NCI-H2196 (cell line): ENCODE data around the gene SNTB2.

Experiments
- DNase-seq: peaks from one replicate; lab custom pipeline; 2025; ENCODE audit not compliant: unreplicated experiment; lab: John Stamatoyannopoulos, UW

Gene SNTB2

GRCh38 chr16:69338557-69339288, 151.8 kb downstream of the SNTB2 start:
- DNase-seq, result no peak

GRCh38 chr16:69339289-69340094, 152.5 kb downstream of the SNTB2 start, which contains the start of the genes COG8 and NIP7:
TSS of gene COG8 (minus strand) at chr16:69339564. CDS start at chr16:69339552, 12 bp downstream.
TSS of gene NIP7 (plus strand) at chr16:69339772. CDS start at chr16:69339830, 58 bp downstream.
- DNase-seq, result peak; percentile 88

DNA sequence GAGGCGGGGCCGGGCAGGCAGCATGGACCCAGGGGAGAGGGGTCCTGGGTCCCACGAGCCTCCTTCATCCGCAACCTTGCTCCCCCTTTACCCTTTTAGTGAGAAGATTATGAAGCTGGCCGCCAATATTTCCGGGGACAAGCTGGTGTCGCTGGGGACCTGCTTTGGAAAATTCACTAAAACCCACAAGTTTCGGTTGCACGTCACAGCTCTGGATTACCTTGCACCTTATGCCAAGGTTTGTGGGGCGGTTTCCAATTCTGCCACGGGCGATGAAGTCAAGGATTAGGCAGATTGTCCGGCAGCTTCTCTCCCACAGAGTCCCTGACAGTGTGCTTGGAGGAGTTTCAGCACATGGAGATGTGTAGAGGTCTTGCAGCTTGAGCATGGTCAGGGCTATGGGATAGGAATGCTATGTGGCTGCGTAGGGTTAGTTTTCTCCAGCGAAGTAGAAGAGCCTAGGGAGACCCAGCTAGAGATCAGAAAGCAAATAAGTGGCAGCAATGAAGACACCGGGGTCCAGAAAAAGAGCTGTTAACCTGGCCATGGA, 153.2 kb downstream of the SNTB2 start:
- no peak for DNase-seq

DNA sequence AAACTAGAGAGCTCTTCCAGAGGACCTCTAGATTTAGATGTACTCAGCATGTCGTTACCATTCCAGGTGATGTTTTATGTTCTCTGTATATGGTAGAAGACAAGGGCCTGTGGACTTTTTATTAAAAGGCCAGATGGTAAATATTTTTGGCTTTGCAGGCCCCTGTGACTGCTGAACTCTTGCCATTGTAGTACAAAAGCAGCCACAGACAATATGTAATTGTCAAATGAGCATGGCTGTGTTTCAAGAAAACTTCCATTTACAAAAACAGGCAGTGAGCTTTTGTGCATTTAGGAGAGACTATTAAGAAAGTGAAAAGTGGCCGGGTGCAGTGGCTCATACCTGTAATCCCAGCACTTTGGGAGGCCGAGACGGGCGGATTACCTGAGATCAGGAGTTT, 157.2 kb downstream of the SNTB2 start:
- no peak for DNase-seq

- DNase-seq, result no peak
Measured at GRCh38 chr16:69345923-69346322, 159.0 kb downstream of the SNTB2 start.

DNA sequence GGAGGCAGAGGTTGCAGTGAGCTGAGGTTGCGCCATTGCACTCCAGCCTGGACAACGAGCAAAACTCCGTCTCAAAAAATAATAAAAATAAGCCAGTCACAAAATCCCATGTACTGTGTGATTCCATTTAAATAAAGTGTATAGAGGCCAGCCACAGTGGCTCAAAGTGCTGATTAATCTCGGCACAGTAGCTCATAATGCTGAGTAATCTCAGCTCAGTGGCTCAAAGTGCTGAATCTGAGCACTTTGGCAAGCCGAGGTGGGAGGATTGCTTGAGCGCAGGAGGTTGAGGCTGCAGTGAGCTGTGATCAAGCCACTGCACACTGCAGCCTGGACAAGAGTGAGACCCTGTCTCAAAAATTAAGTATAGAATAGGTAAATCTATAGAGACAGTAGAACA, 159.7 kb downstream of the SNTB2 start:
- DNase-seq, result no peak

- no peak for DNase-seq
Measured at GRCh38 chr16:69348222-69348621, 161.3 kb downstream of the SNTB2 start.

- no peak for DNase-seq
Measured at GRCh38 chr16:69349536-69349935, 162.6 kb downstream of the SNTB2 start.

DNA sequence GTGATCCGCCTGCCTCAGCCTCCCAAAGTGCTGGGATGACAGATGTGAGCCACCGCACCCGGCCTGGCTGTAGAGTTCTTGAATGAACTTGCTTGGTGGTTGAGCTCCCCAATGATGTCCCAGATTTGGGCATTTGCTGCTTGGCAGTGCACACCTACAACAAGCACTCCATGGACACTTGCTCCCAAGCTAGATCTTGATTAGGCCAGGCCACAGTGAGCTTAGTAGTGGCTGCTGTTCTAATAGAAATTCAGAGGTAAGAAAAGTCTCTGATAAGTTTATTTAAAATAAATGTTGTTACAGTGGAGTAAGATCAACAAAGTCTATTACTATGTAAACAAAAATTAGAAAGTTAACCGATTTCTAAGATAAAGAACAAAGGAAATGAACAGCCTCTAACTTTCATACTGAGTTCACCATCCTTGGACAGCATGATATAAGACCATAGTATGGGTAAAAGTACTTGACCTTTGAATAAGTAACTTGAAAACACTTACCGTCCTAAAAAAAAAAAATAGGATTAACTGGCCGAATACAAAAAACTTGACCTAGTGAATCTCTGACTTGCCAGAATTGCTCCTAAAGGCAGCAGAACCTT, 163.7 kb downstream of the SNTB2 start:
- DNase-seq, result no peak

- no peak for DNase-seq
Measured at GRCh38 chr16:69351309-69352027, 164.5 kb downstream of the SNTB2 start, which contains the start of gene TMED6. TSS of gene TMED6 (minus strand) at chr16:69351786. CDS start at chr16:69351753, 33 bp downstream.
